Right renal pelvis (tissue), 4 donors: ENCODE results near the gene KRT33B. TPM values are rescaled to one million over a fixed set of nuclear protein-coding genes. Genes with fewer than 3 reads are reported as not detected.
A peak's percentile ranks its signal among the peaks of the same experiment; 100 is the strongest.
"Not testable (repeated sequence)": the region's sequence is repeated elsewhere in the genome, so short reads cannot be mapped to it uniquely, and the experiment has no call there.

Experiments used
- DNase-seq, 4 donors: peaks; one replicate each; pipeline ENCODE4 v3.0.0-alpha.2; 2013; ENCODE audit warnings: low read depth in 4 of 4, low spot score in 3 of 4, missing footprints in 1 of 4
- polyA plus RNA-seq, 4 donors: library from polyadenylated mRNA; unstranded; fragments of 120-200 nt; gene quantifications; one replicate each; pipeline ENCODE4 v1.2.1, GENCODE V29; 2013; ENCODE audit not compliant: insufficient read length in 4 of 4

KRT33B gene
- under 1 TPM in 1 of 4 donors, not detected in 3; 0.03 TPM for polyA plus RNA-seq

DNA sequence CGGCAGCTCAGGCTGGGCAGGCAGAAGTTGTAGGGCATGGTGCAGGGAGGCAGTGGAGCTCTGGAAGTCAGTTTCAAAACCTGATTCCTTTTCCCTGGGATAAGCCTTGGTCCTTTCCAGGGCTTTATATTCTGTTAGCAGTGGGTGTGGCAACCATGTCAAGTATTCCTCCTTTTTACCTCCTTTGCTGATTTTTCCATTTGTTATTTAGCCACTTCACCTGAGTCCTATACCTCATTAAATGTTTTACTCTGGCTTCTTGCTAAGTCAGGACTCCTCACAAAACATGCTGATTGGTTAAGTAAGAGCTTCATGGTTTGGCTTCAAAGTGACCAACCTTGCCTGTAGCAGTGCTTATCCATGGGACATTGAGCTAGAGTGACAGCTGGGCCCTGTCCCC, at the start of gene KRT33B:
KRT33B (minus strand) TSS at position 101 of the 400 bp plus-strand sequence; CDS start at position 38, 63 bp downstream.
- DNase-seq: no peak

DNA sequence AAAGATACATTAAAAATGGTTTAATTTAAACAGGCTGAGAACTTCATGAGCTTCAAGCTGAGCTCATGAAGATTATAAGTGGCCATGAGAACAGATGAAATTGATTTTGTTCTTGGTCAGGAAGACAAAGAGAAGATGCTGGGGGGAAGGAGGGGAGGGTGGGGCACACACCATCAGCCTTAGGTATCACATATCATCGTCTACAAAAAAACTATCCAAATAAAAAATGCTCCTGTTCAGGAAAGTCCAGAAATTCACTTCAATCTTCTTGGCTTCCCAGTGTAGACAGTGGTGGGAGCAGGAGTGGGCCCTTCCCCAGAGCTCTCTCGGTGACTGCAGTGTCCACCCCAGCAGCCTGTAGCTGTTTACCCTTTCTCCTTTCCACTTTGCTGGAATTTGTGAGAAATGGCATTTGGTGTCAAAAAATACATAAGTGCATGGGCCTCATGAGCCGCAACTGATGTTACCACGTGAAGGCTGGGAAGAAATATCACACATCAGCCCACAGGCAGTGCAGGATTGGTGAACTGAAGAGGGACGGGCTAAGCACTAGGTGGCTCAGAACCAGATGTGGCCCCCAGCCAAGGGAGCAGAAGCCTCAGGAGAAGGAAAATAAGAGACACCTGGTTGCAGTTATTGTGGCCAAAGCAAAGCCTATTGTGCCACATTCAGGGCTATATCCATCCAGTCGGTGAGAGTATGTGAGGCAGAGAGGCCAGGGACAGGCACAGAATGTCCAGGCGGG, 48.7 kb upstream of the KRT33B start:
- DNase-seq: no peak

DNA sequence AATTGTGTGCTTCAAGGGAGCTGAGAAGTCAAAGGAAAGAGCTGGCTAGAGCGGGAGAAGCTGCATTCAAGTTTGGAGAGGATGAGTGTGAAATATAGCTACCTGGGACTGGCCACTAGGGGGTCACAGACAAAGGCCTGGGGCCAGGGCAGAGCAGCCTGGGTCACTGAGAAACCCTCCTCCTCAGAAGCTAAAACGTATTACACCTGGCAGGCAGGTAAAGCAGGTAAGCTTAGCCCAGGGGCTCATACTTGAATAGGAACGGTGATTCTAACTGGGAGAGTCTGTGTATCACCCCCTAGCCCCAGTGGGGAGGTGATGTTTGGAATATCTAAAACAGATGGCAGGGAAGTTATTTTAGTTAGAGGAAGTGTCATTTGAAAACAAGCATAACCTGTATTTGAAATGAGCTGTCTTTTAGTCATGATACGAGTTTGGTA, 48.0 kb upstream of the KRT33B start:
- no peak for DNase-seq

- DNase-seq: no peak
Measured at GRCh38 chr17:41417127-41417526, 47.5 kb upstream of the KRT33B start.

GRCh38 chr17:41416479-41416878, 46.9 kb upstream of the KRT33B start:
- DNase-seq: no peak

DNA sequence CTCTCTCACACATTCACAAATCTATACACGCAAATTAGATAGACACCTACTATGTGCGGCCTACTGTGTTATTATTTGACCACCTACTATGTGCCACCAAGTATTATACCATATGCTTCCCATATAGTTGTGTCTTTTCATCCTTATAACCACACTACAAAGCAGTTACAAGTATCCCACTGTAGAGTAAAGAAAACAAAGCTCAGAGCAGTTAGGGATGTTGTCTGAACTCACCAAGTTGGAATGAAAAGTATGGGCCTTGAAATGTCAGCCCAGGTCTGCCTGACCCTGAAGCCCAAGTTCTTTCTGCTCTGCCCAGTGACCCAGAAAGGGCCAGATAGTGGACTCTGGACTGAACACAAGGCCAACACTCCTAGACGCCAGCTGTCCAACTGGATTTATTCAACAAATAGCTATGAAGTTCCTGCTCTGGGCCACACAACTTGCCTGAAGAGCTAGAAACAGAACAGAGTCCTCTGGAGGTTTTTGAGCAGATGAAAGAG, 46.3 kb upstream of the KRT33B start:
- peak in 1 of 4 donors; percentile 25 for DNase-seq

DNA sequence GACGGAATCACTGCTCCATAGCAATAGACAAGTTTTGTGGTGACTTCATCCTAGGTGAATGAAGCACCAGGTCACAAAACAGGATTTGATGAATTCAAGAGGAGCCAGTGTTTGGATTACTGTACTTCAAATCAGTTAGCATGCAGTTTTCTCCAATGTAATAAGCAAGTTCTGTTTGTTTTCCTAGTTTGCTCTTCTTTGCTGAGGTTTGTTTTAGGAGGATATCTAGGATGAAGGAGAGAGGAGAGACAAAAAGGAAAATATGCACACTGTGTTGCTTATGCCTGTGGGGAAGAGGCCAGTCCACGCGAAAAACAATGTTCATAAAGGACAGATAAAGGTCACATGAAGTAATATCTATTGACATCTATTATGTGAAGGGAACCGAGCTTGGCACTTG, 45.8 kb upstream of the KRT33B start:
- DNase-seq: no peak

GRCh38 chr17:41413982-41414381, 44.4 kb upstream of the KRT33B start:
- no peak for DNase-seq

GRCh38 chr17:41413353-41413957, 43.8 kb upstream of the KRT33B start:
- DNase-seq: no peak

- no peak for DNase-seq
Measured at GRCh38 chr17:41411072-41411840, 41.6 kb upstream of the KRT33B start.

GRCh38 chr17:41407226-41407625, 37.6 kb upstream of the KRT33B start:
- DNase-seq: no peak

DNA sequence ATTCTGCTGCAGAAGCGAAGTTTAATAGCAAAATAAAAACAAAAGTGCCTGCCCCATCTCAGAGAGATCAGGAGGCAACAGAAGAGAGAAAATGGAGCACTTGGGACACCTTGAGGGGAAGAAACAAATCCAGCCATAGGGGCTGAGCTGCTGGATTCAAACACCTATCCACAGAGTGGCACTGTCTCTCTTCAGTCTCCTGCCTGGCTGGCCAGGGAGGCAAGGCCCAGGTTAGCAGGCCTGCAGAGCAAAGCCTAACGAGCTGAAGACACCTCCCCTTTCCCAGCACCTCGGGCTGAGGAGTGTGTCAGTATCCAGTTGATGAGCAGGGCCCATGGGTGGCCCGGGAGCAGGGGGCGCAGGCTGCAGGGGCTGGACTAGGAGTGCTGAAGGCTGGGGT, 36.6 kb upstream of the KRT33B start:
- no peak for DNase-seq

GRCh38 chr17:41404024-41404671, 34.5 kb upstream of the KRT33B start:
- DNase-seq: no peak

GRCh38 chr17:41403404-41404023, 33.9 kb upstream of the KRT33B start:
- DNase-seq: no peak

DNA sequence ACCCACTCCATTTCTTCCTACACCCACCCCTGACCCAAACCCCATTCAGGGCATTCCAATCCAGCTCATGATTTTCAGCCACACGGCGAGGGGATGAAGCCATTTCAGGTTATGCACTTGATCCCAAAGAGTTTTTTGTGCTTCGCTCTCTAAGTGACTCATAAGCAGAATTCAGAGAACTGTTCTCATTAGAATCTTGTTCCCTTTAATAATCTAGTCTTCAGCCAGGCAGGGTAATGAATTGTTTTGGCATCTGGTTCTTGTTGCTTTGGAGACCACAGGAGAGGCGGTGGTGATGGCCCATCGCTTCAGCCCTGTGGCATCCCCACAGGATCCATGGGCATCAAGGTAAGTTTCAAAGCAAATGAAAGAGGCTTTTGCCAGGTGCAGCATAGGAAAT, 32.5 kb upstream of the KRT33B start:
- DNase-seq: no peak

DNA sequence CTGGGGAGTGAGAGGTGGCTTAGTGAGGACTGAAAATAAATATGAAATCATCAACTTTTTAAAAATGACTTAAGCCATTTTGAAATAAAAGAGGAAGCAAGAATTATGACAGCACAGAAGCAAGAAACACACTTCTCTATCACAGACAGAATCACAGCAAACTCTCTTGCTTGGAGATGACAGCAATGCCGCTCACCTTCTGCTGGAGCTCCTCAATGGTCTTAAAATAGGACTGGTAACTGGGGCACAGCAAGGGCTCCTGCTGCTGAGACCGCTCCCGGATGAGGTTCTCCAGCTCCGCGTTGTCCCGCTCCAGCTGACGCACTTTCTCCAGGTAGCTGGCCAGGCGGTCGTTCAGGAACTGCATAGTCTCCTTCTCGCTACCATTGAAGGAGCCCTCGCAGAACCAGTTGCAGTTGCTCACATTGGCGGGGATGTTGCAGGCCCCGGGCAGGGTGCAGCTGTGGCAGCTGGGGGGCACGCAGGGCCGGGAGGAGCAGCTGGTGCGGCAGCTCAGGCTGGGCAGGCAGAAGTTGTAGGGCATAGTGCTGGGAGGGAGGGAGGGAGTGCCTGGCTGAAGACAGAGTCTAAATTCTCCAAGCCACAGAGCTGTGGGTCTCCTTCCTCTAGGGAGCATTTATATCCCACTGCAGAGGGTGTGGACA, 27.5 kb upstream of the KRT33B start, which contains the start of gene KRT31:
KRT31 (minus strand) TSS at position 613 of the 665 bp plus-strand sequence; CDS start at position 544, 69 bp downstream.
- no peak for DNase-seq

DNA sequence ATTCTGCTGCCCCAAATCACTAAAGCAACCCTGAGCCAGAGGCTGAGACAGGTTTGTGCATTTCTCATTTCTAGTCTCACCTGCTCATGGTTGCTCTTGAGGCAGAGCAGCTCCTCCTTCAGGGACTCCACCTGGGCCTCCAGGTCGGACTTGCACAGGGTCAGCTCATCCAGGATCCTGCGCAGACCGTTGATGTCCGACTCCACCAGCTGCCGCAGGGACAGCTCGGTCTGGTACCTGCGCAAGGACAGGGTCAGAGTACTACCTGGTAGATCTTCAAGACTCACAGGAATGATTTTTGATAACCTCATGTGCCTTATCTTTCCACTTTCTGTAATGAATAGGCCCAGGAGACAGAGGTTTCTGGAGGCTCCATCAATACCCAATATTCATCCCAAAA, 26.7 kb upstream of the KRT33B start:
- DNase-seq: no peak

- DNase-seq: no peak
Measured at GRCh38 chr17:41395611-41396010, 26.0 kb upstream of the KRT33B start.

- DNase-seq: not testable (repeated sequence)
Measured at GRCh38 chr17:41395044-41395443, 25.4 kb upstream of the KRT33B start.
